ENCODE results near the gene FAM98C.

Gene FAM98C

DNA sequence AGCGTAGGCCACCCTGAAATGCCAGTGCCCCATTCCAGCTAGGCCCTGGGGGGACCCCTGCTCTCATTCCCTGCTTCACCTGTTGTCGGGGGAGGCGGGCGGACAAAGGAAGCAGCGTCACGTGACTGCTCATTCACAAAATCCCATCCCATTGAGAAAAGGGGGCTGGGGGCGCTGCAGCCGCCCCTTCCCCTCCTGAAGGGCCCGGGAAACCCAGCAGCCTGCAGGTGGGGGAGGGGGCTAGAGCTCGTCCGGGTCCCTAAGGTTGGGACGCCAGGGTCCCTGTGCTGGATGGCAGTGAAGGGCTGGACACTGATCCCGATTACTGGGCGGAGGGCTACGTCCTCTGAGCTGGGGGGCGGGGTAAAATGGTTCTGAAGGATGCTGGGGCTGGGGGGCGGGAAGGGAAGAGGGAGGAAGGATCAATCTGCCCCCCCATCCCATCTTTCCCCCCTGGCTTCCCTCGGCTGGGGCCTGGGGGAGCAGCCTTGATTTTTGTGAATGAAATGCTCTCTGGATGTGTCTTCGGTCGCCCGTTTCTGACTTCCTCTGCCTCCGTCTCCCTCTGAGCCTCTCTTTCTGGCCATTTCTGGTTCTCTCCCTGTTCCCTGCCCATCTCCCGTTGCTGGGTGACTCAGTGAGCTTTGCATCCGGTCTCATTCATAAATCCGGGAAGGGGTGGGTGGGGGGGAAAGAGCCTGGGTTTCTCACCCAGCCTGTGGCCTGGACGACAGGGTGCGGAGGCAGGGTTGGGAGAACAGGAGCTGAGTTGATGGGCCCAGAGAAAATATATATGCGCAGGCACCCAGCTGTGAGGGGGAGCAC, 13.6 kb upstream of the FAM98C start:
- peak; percentile 87 for DNase-seq
- Histone ChIP-seq H4K91ac (ENCODE audit: low read length) (peak overlapping the region; percentile 82), H3K9ac (ENCODE audit: low read length) (peak overlapping the region; percentile 89), H3K9me3 (ENCODE audit: control insufficient read depth, low read length) (no peaks in the 10 kb centered on the region), H3K27ac (ENCODE audit: low read length, poor library complexity, severe bottlenecking) (peak overlapping the region; percentile 84), H3K4ac (ENCODE audit: low read depth in 1 of 2, low read length in 2 of 2) (peak overlapping the region; percentile 83 to 99), H2BK5ac (ENCODE audit: low read depth, low read length, poor library complexity, severe bottlenecking) (peak overlapping the region; percentile 77), H3K27me3 (ENCODE audit: control insufficient read depth in 1 of 2, insufficient read depth in 1 of 2, low read length in 2 of 2) (no peaks in the 10 kb centered on the region), H2BK120ac (ENCODE audit: low read depth, low read length) (peak overlapping the region; percentile 76), H3K23ac (ENCODE audit: low read length in 2 of 2) (peak overlapping the region in 1 of 2 experiments; percentile 27), H2BK15ac (ENCODE audit: low read depth, poor library complexity, severe bottlenecking) (peak overlapping the region; percentile 84), H3K4me2 (ENCODE audit: low read length, poor library complexity, severe bottlenecking) (peak overlapping the region; percentile 100), H3K79me1 (replicated peaks; ENCODE audit: low read length, poor library complexity, severe bottlenecking) (peaks cover 27% of the 10 kb centered on the region), H2BK12ac (ENCODE audit: low read length in 2 of 2) (peak overlapping the region; percentile 49 to 92), H3K18ac (ENCODE audit: low read depth in 1 of 2, low read length in 2 of 2) (peak overlapping the region; percentile 88 to 93), H3K14ac (ENCODE audit: low read length in 2 of 2) (peak overlapping the region in 1 of 2 experiments; percentile 85), H4K8ac (ENCODE audit: low read length) (peak overlapping the region; percentile 78), H2AFZ (ENCODE audit: low read depth, low read length) (peak overlapping the region; percentile 60), H3K4me3 (ENCODE audit: insufficient read depth in 1 of 2, low read depth in 1 of 2, low read length in 2 of 2) (peak overlapping the region; percentile 81 to 90), H3K4me1 (ENCODE audit: control insufficient read depth, insufficient read depth, low read depth, low read length) (peaks cover 44% of the 10 kb centered on the region), H3K36me3 (ENCODE audit: control insufficient read depth in 1 of 2, insufficient read depth in 2 of 2, low read depth in 1 of 2, low read length in 2 of 2) (peaks cover 34 to 46% of the 10 kb centered on the region in 2 experiments), H2AK5ac (ENCODE audit: low read length, severe bottlenecking) (peak overlapping the region; percentile 91)
- WGBS: 1% methylated on average over 21 of the region's 28 CpGs

- Histone ChIP-seq H3K9ac (ENCODE audit: low read length) (peak overlapping the region; percentile 89), H3K14ac (ENCODE audit: low read length in 2 of 2) (peak overlapping the region in 1 of 2 experiments; percentile 85), H3K4ac (ENCODE audit: low read depth in 1 of 2, low read length in 2 of 2) (peak overlapping the region in 1 of 2 experiments; percentile 65), H3K4me1 (ENCODE audit: control insufficient read depth, insufficient read depth, low read depth, low read length) (peaks cover 43% of the 10 kb centered on the region), H3K23ac (ENCODE audit: low read length in 2 of 2) (peak overlapping the region in 1 of 2 experiments; percentile 14), H3K18ac (ENCODE audit: low read depth in 1 of 2, low read length in 2 of 2) (peak overlapping the region; percentile 40 to 88), H2BK12ac (ENCODE audit: low read length in 2 of 2) (peak overlapping the region; percentile 12 to 93), H2AK5ac (ENCODE audit: low read length, severe bottlenecking) (peak overlapping the region; percentile 33), H4K8ac (ENCODE audit: low read length) (peak overlapping the region; percentile 78), H2BK120ac (ENCODE audit: low read depth, low read length) (peak overlapping the region; percentile 76), H3K36me3 (ENCODE audit: control insufficient read depth in 1 of 2, insufficient read depth in 2 of 2, low read depth in 1 of 2, low read length in 2 of 2) (peaks cover 26 to 46% of the 10 kb centered on the region in 2 experiments), H3K27me3 (ENCODE audit: control insufficient read depth in 1 of 2, insufficient read depth in 1 of 2, low read length in 2 of 2) (peaks cover 0 to 3% of the 10 kb centered on the region in 2 experiments), H2BK5ac (ENCODE audit: low read depth, low read length, poor library complexity, severe bottlenecking) (no peak overlapping the region), H2AFZ (ENCODE audit: low read depth, low read length) (no peak overlapping the region), H3K79me1 (replicated peaks; ENCODE audit: low read length, poor library complexity, severe bottlenecking) (peaks cover 20% of the 10 kb centered on the region), H3K4me2 (ENCODE audit: low read length, poor library complexity, severe bottlenecking) (peak overlapping the region; percentile 49), H4K91ac (ENCODE audit: low read length) (peak overlapping the region; percentile 65), H2BK15ac (ENCODE audit: low read depth, poor library complexity, severe bottlenecking) (peak overlapping the region; percentile 62), H3K27ac (ENCODE audit: low read length, poor library complexity, severe bottlenecking) (peak overlapping the region; percentile 44), H3K4me3 (ENCODE audit: insufficient read depth in 1 of 2, low read depth in 1 of 2, low read length in 2 of 2) (peak overlapping the region; percentile 26 to 90), H3K9me3 (ENCODE audit: control insufficient read depth, low read length) (no peaks in the 10 kb centered on the region)
- WGBS: 52% methylated on average over 20 of the region's 22 CpGs
- no peak for DNase-seq
Observed at GRCh38 chr19:38389957-38390924, 12.7 kb upstream of the FAM98C start.

DNA sequence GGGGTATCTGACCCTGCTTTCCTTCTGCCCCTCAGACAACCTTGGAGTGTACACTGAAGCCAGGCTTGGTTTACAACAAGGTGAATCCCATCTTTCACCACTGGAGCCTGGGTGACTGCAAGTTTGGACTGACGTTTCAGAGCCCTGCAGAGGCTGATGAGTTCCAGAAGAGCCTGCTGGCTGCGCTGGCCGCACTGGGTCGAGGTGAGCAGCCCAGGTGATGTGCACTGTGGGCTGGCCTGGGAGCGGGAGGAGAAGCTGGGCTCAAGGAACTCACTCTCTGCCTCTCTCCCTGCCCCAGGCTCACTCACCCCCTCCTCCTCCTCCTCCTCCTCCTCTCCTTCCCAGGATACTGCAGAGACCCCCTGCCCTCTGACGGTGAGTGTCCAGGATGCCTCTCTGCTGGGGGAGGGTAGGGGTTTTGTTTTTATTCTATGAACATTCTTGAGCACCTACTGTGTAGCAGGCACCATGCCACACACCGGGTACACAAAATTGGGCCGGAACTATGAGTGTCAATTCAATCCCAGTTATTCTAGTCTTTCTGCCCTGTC, 10.9 kb upstream of the FAM98C start:
- H3K36me3 ChIP-seq (ENCODE audit: control insufficient read depth in 1 of 2, insufficient read depth in 2 of 2, low read depth in 1 of 2, low read length in 2 of 2): peaks cover 28 to 40% of the 10 kb centered on the region in 2 experiments
- H4K8ac ChIP-seq (ENCODE audit: low read length): peak overlapping the region; percentile 4
- no peaks in the 10 kb centered on the region for H3K9me3 ChIP-seq (ENCODE audit: control insufficient read depth, low read length)
- H2BK5ac ChIP-seq (ENCODE audit: low read depth, low read length, poor library complexity, severe bottlenecking): no peak overlapping the region
- H3K79me1 ChIP-seq (replicated peaks; ENCODE audit: low read length, poor library complexity, severe bottlenecking): peaks cover 13% of the 10 kb centered on the region
- H3K4me2 ChIP-seq (ENCODE audit: low read length, poor library complexity, severe bottlenecking): no peak overlapping the region
- no peak overlapping the region for H3K14ac ChIP-seq (ENCODE audit: low read length in 2 of 2)
- H3K27ac ChIP-seq (ENCODE audit: low read length, poor library complexity, severe bottlenecking): no peak overlapping the region
- H3K23ac ChIP-seq (ENCODE audit: low read length in 2 of 2): no peak overlapping the region
- H3K18ac ChIP-seq (ENCODE audit: low read depth in 1 of 2, low read length in 2 of 2): no peak overlapping the region
- H3K27me3 ChIP-seq (ENCODE audit: control insufficient read depth in 1 of 2, insufficient read depth in 1 of 2, low read length in 2 of 2): peaks cover 0 to 8% of the 10 kb centered on the region in 2 experiments
- H3K4ac ChIP-seq (ENCODE audit: low read depth in 1 of 2, low read length in 2 of 2): no peak overlapping the region
- H2BK12ac ChIP-seq (ENCODE audit: low read length in 2 of 2): no peak overlapping the region
- peak overlapping the region; percentile 75 for H2BK15ac ChIP-seq (ENCODE audit: low read depth, poor library complexity, severe bottlenecking)
- H2AFZ ChIP-seq (ENCODE audit: low read depth, low read length): no peak overlapping the region
- H2AK5ac ChIP-seq (ENCODE audit: low read length, severe bottlenecking): no peak overlapping the region
- 78% methylated on average over 6 of the region's 8 CpGs for WGBS
- peaks cover 32% of the 10 kb centered on the region for H3K4me1 ChIP-seq (ENCODE audit: control insufficient read depth, insufficient read depth, low read depth, low read length)
- H2BK120ac ChIP-seq (ENCODE audit: low read depth, low read length): no peak overlapping the region
- no peak overlapping the region for H3K9ac ChIP-seq (ENCODE audit: low read length)
- no peak overlapping the region for H3K4me3 ChIP-seq (ENCODE audit: insufficient read depth in 1 of 2, low read depth in 1 of 2, low read length in 2 of 2)
- no peak overlapping the region for H4K91ac ChIP-seq (ENCODE audit: low read length)
- no peak for DNase-seq
